GM10266 (cell line): ENCODE results near the gene ADORA2A.

Experiments used
- DNase-seq: peaks from one replicate; pipeline ENCODE4 v3.0.0; 2012; ENCODE audit errors: extremely low spot score
- TF ChIP-seq, protein P1 (sequence below): IDR thresholded peaks from 2 replicates; pipeline ENCODE4 v1.5.1; 2012; ENCODE audit warnings: mild to moderate bottlenecking, low read depth; ENCODE audit not compliant: control insufficient read depth, insufficient read depth; ENCODE audit errors: missing control alignments

Gene ADORA2A

DNA sequence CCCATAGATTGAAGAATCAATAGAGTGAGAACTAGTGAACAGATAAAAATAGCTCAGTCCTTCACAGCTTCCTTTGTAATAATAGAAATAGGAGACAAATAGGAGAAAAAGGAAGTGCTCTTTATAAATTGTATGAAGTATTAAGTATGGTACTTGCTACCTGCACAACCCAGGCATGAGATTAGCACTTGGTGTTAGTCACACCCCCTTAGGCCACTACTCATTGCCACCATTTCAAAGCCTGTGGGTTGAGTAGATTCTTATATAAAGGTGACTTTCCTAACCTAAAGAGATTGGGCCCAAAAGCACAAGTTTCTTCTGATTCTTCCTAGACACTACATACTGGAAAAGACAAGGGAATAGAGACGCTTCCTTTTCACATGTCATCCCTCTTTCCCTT, 37.7 kb upstream of the ADORA2A start:
- no peak for DNase-seq
- TF ChIP-seq, protein P1, sequence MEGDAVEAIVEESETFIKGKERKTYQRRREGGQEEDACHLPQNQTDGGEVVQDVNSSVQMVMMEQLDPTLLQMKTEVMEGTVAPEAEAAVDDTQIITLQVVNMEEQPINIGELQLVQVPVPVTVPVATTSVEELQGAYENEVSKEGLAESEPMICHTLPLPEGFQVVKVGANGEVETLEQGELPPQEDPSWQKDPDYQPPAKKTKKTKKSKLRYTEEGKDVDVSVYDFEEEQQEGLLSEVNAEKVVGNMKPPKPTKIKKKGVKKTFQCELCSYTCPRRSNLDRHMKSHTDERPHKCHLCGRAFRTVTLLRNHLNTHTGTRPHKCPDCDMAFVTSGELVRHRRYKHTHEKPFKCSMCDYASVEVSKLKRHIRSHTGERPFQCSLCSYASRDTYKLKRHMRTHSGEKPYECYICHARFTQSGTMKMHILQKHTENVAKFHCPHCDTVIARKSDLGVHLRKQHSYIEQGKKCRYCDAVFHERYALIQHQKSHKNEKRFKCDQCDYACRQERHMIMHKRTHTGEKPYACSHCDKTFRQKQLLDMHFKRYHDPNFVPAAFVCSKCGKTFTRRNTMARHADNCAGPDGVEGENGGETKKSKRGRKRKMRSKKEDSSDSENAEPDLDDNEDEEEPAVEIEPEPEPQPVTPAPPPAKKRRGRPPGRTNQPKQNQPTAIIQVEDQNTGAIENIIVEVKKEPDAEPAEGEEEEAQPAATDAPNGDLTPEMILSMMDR, result no peak

DNA sequence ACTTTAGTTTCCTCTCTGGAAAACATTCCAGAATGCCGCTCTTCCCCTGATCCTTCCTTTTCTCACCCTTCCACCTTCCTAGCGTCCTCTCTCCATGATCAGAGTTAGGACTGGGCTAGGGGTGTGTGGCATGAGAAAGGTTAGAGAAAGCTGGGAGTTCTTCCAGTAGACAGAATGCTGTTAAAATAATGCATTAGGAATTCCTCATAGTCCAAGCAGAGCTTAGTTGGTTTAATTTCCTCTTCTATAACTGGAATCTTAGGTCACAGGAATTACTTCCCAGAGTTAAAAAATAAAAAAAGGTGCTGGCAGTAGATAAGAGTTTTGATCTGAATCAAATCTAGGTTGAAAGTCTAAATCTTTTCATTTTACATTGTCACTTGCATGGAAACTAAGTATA, 37.2 kb upstream of the ADORA2A start:
- TF ChIP-seq, protein P1, result no peak
- DNase-seq, result no peak

DNA sequence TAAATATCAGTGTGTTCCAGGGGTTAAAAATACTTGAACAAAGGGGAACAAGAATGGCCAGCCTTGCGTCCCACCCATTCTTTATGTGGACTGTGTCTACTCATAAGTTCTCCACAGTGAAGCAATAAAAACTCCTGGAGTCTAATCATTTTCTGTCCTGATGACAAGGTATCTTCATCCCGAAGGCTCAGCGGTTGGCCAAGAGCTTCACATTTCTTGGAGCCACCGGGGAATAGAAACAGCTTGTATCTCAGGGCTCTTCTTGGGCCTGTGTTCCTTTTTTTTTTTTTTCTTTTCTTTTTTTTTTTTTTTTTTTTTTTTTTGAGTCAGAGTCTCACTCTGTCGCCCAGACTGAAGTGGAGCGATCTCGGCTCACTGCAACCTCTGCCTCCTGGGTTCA, 36.8 kb upstream of the ADORA2A start:
- DNase-seq, result no peak
- TF ChIP-seq, protein P1, result no peak

DNA sequence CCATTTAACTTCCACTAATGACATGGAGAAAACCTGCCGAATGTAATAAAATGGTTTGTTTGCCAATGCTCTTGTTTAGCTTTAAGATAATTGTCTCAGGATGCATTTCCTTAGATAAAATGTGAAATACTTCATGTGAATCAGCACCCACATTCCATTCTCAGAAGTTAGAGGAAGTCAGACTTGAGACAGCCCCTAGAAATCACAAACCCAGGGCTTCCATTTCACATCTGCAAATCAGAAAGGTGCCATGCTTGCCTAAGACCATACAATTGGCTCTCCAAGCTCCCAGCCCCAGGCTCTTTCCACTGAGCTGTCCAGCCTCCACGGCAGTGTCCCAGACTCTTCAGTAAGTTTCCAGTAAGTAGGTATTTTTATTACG, 35.6 kb upstream of the ADORA2A start:
- TF ChIP-seq, protein P1, result no peak
- DNase-seq, result no peak

DNA sequence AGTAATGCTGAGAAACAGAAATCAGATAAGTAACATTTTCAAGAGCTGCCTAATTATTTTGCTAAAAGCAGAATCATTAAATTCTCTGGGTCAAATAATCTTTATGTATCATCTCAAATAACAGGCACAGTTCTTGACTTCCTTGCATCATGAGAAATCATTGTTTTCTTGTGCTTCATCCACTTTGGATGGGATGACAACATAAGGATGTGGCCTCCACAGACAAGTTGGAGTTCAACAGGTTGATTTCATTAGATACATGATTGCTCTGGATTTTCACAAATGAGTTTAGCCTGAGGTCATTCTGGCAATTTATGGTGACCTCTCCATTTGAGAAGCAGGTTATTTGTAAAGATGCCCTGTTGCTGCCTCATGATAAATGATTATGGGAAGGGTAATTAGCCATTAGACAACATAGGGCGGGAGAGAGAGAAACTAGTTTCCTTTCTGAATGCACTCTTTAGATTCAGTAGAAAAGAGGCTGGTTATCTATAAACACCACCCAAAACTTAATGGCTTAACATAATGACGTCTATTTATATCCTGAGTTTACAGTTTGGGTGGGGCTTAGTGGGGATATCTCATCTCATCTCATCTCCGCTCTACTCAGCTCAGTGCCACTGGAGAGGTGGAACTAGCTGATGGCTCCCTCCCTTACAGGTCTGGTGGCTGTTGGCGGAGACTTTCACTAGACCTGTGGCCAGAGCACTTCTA, 35.0 kb upstream of the ADORA2A start:
- TF ChIP-seq, protein P1, result no peak
- DNase-seq, result no peak

DNA sequence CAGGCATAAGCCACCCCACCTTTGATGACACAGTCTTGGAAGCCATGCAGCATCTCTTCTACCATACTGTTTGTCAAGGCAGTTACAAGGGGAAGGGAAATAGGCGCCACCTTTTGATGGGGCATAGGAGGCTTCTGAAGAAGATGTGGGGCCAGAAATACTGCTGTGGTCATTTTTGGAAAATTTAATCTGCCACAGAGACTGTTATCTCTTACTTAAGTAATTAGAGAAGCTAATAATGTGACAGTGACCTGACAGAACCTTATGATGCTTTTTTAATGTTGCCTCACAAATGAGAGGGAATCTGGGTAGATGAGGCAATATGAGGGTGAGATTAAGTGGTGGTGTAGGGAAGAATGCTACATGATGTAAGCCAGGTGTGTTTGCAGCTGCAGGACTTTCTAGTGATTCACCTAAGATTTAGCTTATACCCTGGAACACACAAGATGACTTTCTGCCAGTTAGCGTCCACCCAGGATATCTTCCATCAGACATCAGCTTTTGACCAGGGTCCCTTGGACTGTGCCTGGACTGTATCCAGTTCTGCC, 34.3 kb upstream of the ADORA2A start:
- DNase-seq, result no peak
- TF ChIP-seq, protein P1, result no peak

DNA sequence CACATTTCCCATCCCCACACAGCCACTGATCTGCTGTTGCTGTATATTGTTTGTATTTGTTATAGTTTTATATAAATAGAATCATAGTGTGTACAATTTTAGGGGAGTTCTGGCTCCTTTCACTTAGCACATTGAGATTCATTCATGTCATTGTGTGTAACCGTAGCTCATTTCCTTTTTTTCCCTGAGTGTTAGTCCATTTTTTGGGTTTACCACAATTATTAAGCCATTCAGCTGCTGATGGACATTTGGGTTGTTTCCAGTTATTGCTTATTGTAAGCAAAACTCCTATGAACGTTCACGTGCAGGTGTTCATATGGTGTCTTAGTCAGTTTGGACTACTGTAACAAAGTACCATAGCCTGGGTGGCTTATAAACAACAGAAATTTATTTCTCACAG, 33.6 kb upstream of the ADORA2A start:
- no peak for DNase-seq
- TF ChIP-seq, protein P1, result no peak
